ENCODE results near the gene TMEFF1. TPM values are rescaled to one million over a fixed set of nuclear protein-coding genes. Genes with fewer than 3 reads are reported as not detected.

Gene TMEFF1
- total RNA-seq, 1 experiment from 2014 or later = 2.7 TPM

- no peaks in the 10 kb centered on the region for H3K9me3 ChIP-seq
- no peaks in the 10 kb centered on the region for H3K36me3 ChIP-seq (ENCODE audit: control insufficient read depth, insufficient read depth, low read length)
- H3K4me3 ChIP-seq (ENCODE audit: low read depth, low read length) = no peak overlapping the region
- intact Hi-C loops (cut with micrococcal nuclease; ENCODE audit: unreplicated experiment) = no loop called here
- Mint-ChIP-seq H3K27ac (ENCODE audit: unreplicated experiment) (no peak overlapping the region), H3K4me3 (ENCODE audit: unreplicated experiment) (no peak overlapping the region), H3K36me3 (ENCODE audit: insufficient read depth, unreplicated experiment) (no peaks in the 10 kb centered on the region), H3K4me1 (ENCODE audit: low read depth, unreplicated experiment) (no peaks in the 10 kb centered on the region), H3K9me3 (ENCODE audit: unreplicated experiment) (no peaks in the 10 kb centered on the region), H3K27me3 (ENCODE audit: insufficient read depth, unreplicated experiment) (no peaks in the 10 kb centered on the region)
- no peaks in the 10 kb centered on the region for H3K4me1 ChIP-seq
- H3K27me3 ChIP-seq (replicated peaks; ENCODE audit: control insufficient read depth, insufficient read depth, low read length) = no peaks in the 10 kb centered on the region
- TF ChIP-seq CTCF (IDR thresholded peaks at IDR 0.05; ENCODE audit: insufficient read depth in 1 of 2, low read depth in 1 of 2, low read length in 1 of 2, severe bottlenecking in 1 of 2, unreplicated experiment in 1 of 2) = no peak
- DNase-seq = no peak
- ChIA-PET POLR2A (no interaction called here), CTCF (no interaction called here)
- no TSS peak for BruUV-seq (replicated peaks)
Observed at GRCh38 chr9:100488177-100488576, 15.2 kb downstream of the TMEFF1 start.

GRCh38 chr9:100489836-100490235 lies 16.9 kb downstream of the TMEFF1 start:
- no peak overlapping the region for H3K27ac Mint-ChIP-seq (ENCODE audit: unreplicated experiment)
- H3K4me1 Mint-ChIP-seq (ENCODE audit: low read depth, unreplicated experiment) = no peaks in the 10 kb centered on the region
- BruUV-seq (replicated peaks) = no TSS peak
- H3K36me3 Mint-ChIP-seq (ENCODE audit: insufficient read depth, unreplicated experiment) = no peaks in the 10 kb centered on the region
- H3K4me1 ChIP-seq = no peaks in the 10 kb centered on the region
- no peak overlapping the region for H3K4me3 ChIP-seq (ENCODE audit: low read depth, low read length)
- no peaks in the 10 kb centered on the region for H3K27me3 Mint-ChIP-seq (ENCODE audit: insufficient read depth, unreplicated experiment)
- H3K9me3 ChIP-seq = no peaks in the 10 kb centered on the region
- intact Hi-C loops (cut with micrococcal nuclease; ENCODE audit: unreplicated experiment) = no loop called here
- TF ChIP-seq CTCF (IDR thresholded peaks at IDR 0.05; ENCODE audit: insufficient read depth in 1 of 2, low read depth in 1 of 2, low read length in 1 of 2, severe bottlenecking in 1 of 2, unreplicated experiment in 1 of 2) = no peak
- POLR2A ChIA-PET = no interaction called here
- CTCF ChIA-PET = no interaction called here
- no peak overlapping the region for H3K4me3 Mint-ChIP-seq (ENCODE audit: unreplicated experiment)
- H3K27me3 ChIP-seq (replicated peaks; ENCODE audit: control insufficient read depth, insufficient read depth, low read length) = no peaks in the 10 kb centered on the region
- no peaks in the 10 kb centered on the region for H3K9me3 Mint-ChIP-seq (ENCODE audit: unreplicated experiment)
- no peak for DNase-seq
- H3K36me3 ChIP-seq (ENCODE audit: control insufficient read depth, insufficient read depth, low read length) = no peaks in the 10 kb centered on the region

- no peaks in the 10 kb centered on the region for H3K27me3 Mint-ChIP-seq (ENCODE audit: insufficient read depth, unreplicated experiment)
- H3K4me3 Mint-ChIP-seq (ENCODE audit: unreplicated experiment) = no peak overlapping the region
- no peak for TF ChIP-seq CTCF (IDR thresholded peaks at IDR 0.05; ENCODE audit: insufficient read depth in 1 of 2, low read depth in 1 of 2, low read length in 1 of 2, severe bottlenecking in 1 of 2, unreplicated experiment in 1 of 2)
- H3K9me3 Mint-ChIP-seq (ENCODE audit: unreplicated experiment) = no peaks in the 10 kb centered on the region
- ChIA-PET CTCF (no interaction called here), POLR2A (no interaction called here)
- intact Hi-C loops (cut with micrococcal nuclease; ENCODE audit: unreplicated experiment) = no loop called here
- H3K27ac Mint-ChIP-seq (ENCODE audit: unreplicated experiment) = no peak overlapping the region
- no peak overlapping the region for H3K4me3 ChIP-seq (ENCODE audit: low read depth, low read length)
- no peaks in the 10 kb centered on the region for H3K27me3 ChIP-seq (replicated peaks; ENCODE audit: control insufficient read depth, insufficient read depth, low read length)
- H3K9me3 ChIP-seq = no peaks in the 10 kb centered on the region
- no TSS peak for BruUV-seq (replicated peaks)
- H3K4me1 ChIP-seq = no peaks in the 10 kb centered on the region
- no peak for DNase-seq
- no peaks in the 10 kb centered on the region for H3K4me1 Mint-ChIP-seq (ENCODE audit: low read depth, unreplicated experiment)
- no peaks in the 10 kb centered on the region for H3K36me3 Mint-ChIP-seq (ENCODE audit: insufficient read depth, unreplicated experiment)
- H3K36me3 ChIP-seq (ENCODE audit: control insufficient read depth, insufficient read depth, low read length) = no peaks in the 10 kb centered on the region
Observed at GRCh38 chr9:100492952-100493351, 20.0 kb downstream of the TMEFF1 start.
